H1 (cell line): ENCODE results near the gene SH2D1B. TPM values are rescaled to one million over a fixed set of nuclear protein-coding genes. Genes with fewer than 3 reads are reported as not detected.

Experiments used
- EGR1 ChIP-seq: IDR thresholded peaks from 2 replicates; pipeline ENCODE4 v1.6.1; 2011; ENCODE audit warnings: low read depth, low read length, borderline replicate concordance
- MAFK ChIP-seq: IDR thresholded peaks from 2 replicates; pipeline ENCODE4 v1.6.1; 2012; ENCODE audit warnings: low read depth, mild to moderate bottlenecking, improper control_type of control experiment, low read length
- POU5F1 ChIP-seq: IDR thresholded peaks from 2 replicates; pipeline ENCODE4 v1.6.1; 2011; ENCODE audit warnings: low read depth, mild to moderate bottlenecking, low read length, moderate library complexity
- RNF2 ChIP-seq: fragments of 200-900, 300-1000 bp; sonication (generic); IDR thresholded peaks from 2 replicates; pipeline ENCODE4 v1.7.1; 2016; ENCODE audit warnings: borderline replicate concordance, low read depth, mild to moderate bottlenecking, antibody characterized with exemption, low read length; ENCODE audit not compliant: poor library complexity, severe bottlenecking; ENCODE audit errors: missing control alignments
- SRF ChIP-seq: IDR thresholded peaks from 2 replicates; pipeline ENCODE4 v1.6.1; 2011; ENCODE audit warnings: mild to moderate bottlenecking, low read depth, low read length, moderate library complexity
- polyA plus RNA-seq, 7 experiments: library from polyadenylated mRNA; depleted of rRNA in 3 of 7; stranded (reverse) in 5 of 7; unstranded in 2 of 7; fragments of >200 nt in 5 of 7; fragments of 200-250 nt in 2 of 7; gene quantifications; 1 replicate in 5 of 7; 2 replicates in 1 of 7; 4 replicates in 1 of 7; pipeline versions ENCODE4 v1.2.1 to v1.2.3, GENCODE V29; 2011 to 2013; ENCODE audit warnings: missing spikeins in 2 of 7, mixed read lengths in 2 of 7
- total RNA-seq: library from RNA; stranded (reverse); fragmentation: NEBNext Ultra II Directional; extraction: Animal tissue kit (Norgen Biotek cat#: 25700); gene quantifications from 2 replicates; pipeline ENCODE4 v1.2.1, GENCODE V29; 2021

Gene SH2D1B
- total and polyA plus RNA-seq, 2 of the 8 experiments (the other 6 are each of a cell fraction or from before 2014, with no cell fraction given), result not detected

DNA sequence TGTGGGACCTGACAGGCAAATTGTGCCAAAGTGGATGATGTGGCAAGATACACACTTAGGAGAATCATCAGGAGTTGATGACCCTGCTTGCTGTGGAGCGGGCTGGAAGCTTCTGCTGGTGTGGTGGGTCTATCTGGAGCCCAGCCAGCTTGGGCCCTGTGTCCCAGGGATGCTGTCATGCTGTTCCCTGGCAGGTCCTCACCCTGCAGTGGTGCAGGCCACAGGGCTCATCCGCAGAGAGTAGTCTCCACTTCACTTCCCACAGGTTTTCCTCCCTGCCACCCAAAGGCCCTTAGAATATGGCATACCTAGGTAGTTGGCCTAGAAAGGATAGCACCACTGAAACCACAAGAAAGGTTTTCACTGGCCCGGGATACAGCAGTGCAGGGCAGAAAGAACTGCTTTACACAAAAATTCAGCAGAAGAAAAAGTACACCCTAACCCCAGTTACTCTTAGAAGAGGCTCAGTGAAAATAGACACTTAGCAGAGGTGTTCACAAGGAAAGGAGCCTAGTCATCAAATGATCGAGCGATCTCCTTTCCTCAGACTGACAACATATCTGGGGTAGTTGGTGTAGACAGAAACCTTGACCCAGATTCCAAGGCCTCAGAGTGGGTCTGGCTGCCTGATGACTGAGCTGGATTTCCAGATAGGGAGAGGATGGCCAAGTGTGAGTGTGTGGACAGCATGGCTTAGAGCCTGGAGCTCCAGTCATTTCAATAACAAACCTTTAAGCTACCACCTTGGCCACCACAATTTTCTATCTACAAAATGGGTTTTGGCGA lies 31.7 kb downstream of the SH2D1B start (continued):
- TF ChIP-seq RNF2 (no peak), SRF (no peak), EGR1 (no peak), POU5F1 (no peak), MAFK (no peak)
